Stomach (tissue), 4 donors: ENCODE data around the gene NGB.

ENCODE experiments used
- POLR2AphosphoS5 ChIP-seq, 3 donors: sonication (generic); formaldehyde crosslinking; IDR thresholded peaks; one replicate each; pipeline ENCODE4 v1.6.1; 2016; ENCODE audit warnings: antibody characterized with exemption in 3 of 3
- TF ChIP-seq, protein P1 (sequence below), 7 experiments: fragments of 450-650 bp in 4 of 7; fragments of 200-600 bp in 3 of 7; sonication (generic) in 3 of 7; IDR thresholded peaks; one replicate each; pipeline ENCODE4 v1.5.1; 2016 to 2019; ENCODE audit warnings: antibody characterized with exemption in 7 of 7, control low read depth in 2 of 7, mild to moderate bottlenecking in 1 of 7

DNA sequence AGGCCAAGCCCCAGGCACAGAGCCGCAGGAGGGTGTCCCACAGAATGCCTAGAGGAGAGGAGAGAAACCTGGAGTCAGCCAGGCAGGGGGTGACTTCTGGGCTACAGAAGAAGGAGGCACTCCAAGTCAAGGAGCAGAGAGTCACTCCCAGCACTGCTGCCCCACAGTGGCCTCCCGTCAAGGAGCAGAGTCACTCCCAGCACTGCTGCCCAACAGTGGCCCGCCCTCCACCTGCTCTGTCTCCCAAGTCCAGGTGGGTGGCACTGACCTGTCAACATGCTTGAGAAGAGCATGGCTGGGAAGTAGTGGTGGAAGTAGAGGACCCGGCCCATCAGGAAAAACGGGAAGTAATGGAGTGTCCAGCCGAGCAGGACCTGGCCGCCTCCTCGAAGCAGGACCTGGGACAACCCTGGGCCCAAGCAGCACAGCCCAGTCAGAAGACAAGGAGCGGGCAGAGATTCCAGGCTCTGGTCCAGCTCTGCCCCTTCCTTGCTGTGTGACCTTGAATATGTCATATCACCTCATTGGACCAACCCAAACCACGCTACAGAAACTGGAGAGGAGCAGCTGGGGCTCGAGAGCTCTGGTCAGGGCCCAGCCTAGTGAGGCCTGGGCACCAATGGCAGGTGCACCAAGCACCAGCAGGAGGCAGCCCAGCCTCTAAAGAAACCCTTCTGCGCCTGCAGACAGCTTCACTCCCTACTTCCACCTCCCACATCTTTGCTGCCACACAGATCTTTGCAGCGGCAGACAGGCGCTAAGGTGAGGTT is 7.6 kb upstream of the NGB start:
- TF ChIP-seq, protein P1, sequence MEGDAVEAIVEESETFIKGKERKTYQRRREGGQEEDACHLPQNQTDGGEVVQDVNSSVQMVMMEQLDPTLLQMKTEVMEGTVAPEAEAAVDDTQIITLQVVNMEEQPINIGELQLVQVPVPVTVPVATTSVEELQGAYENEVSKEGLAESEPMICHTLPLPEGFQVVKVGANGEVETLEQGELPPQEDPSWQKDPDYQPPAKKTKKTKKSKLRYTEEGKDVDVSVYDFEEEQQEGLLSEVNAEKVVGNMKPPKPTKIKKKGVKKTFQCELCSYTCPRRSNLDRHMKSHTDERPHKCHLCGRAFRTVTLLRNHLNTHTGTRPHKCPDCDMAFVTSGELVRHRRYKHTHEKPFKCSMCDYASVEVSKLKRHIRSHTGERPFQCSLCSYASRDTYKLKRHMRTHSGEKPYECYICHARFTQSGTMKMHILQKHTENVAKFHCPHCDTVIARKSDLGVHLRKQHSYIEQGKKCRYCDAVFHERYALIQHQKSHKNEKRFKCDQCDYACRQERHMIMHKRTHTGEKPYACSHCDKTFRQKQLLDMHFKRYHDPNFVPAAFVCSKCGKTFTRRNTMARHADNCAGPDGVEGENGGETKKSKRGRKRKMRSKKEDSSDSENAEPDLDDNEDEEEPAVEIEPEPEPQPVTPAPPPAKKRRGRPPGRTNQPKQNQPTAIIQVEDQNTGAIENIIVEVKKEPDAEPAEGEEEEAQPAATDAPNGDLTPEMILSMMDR (IDR thresholded peaks at IDR 0.05) = no peak
- no peak for TF ChIP-seq POLR2AphosphoS5 (IDR thresholded peaks at IDR 0.05)
